Transverse colon (tissue), 4 donors: Measurements from ENCODE around the gene U2AF2. TPM values are rescaled to one million over a fixed set of nuclear protein-coding genes. Genes with fewer than 3 reads are reported as not detected.
A peak's percentile ranks its signal among the peaks of the same experiment; 100 is the strongest.

Experiments used
- DNase-seq: peaks from one replicate; pipeline ENCODE4 v3.0.0-alpha.2; 2019
- H3K27ac ChIP-seq, 4 donors: fragments of 200-600 bp; sonication (generic); 2 replicates each; pipeline ENCODE4 v1.5.1; 2016 to 2018; ENCODE audit warnings: inconsistent platforms in 4 of 4
- H3K27me3 ChIP-seq: fragments of 200-600 bp; sonication (generic); 2 replicates; pipeline ENCODE4 v1.5.1; 2017; ENCODE audit warnings: inconsistent platforms
- H3K36me3 ChIP-seq, 4 donors: fragments of 200-600 bp; sonication (generic); 2 replicates each; pipeline ENCODE4 v1.5.1; 2017 to 2019; ENCODE audit warnings: inconsistent platforms in 4 of 4
- H3K4me1 ChIP-seq, 4 donors: fragments of 200-600 bp; sonication (generic); 2 replicates each; pipeline ENCODE4 v1.5.1; 2017 to 2020; ENCODE audit warnings: inconsistent platforms in 4 of 4
- H3K4me3 ChIP-seq, 4 donors: fragments of 200-600 bp; sonication (generic); 1 replicate in 1 of 4; 2 replicates in 3 of 4; pipeline versions ENCODE4 v1.5.1 to v1.6.1; 2017 to 2019; ENCODE audit warnings: inconsistent platforms in 4 of 4
- H3K9me3 ChIP-seq, 2 donors: fragments of 200-600 bp; sonication (generic); 2 replicates each; pipeline ENCODE4 v1.5.1; 2017 to 2019; ENCODE audit warnings: inconsistent platforms in 2 of 2
- CTCF ChIP-seq, 5 experiments: fragments of 200-600 bp in 3 of 5; fragments of 450-650 bp in 2 of 5; sonication (generic) in 3 of 5; IDR thresholded peaks; 1 replicate in 2 of 5; 2 replicates in 3 of 5; pipeline ENCODE4 v1.5.1; 2016 to 2017; ENCODE audit warnings: antibody characterized with exemption in 5 of 5, inconsistent platforms in 3 of 5, mild to moderate bottlenecking in 2 of 5, moderate library complexity in 1 of 5
- EP300 ChIP-seq: sonication (generic); formaldehyde crosslinking; IDR thresholded peaks from one replicate; pipeline ENCODE4 v1.6.1; 2017; ENCODE audit warnings: antibody characterized with exemption, low read depth
- POLR2A ChIP-seq: fragments of 450-650 bp; IDR thresholded peaks from one replicate; pipeline ENCODE4 v1.6.1; 2016; ENCODE audit warnings: antibody characterized with exemption, mild to moderate bottlenecking, moderate library complexity
- POLR2AphosphoS5 ChIP-seq, 3 donors: sonication (generic); formaldehyde crosslinking; IDR thresholded peaks; one replicate each; pipeline ENCODE4 v1.6.1; 2016; ENCODE audit warnings: antibody characterized with exemption in 3 of 3
- WGBS, 2 donors: methylation state at CpG; one replicate each; pipeline ENCODE4 v1.1.5; 2018; ENCODE audit warnings: low coverage in 1 of 2; 5-methylcytosine and 5-hydroxymethylcytosine counted together
- in situ Hi-C, 4 donors: fragments of 200-750 bp; cut with MboI; loops; one replicate each; pipeline versions ENCODE4 v1.15.0 to v1.15.1; 2017; ENCODE audit warnings: low sequenced_read_pairs in 3 of 4, low pct_ligation_motif_present in 1 of 4, low pct_unique_long_range_greater_than_20kb in 1 of 4
- intact Hi-C: fragments of 100-400 bp; cut with DNase I; formaldehyde crosslinking; loops from one replicate; pipeline ENCODE4 v1.15.1; 2023; ENCODE audit warnings: low total_unique reads
- total RNA-seq, 4 donors: library from RNA; depleted of rRNA; stranded (reverse); fragments of >200 nt; gene quantifications; one replicate each; pipeline ENCODE4 v1.1.0, GENCODE V29; 2016

The U2AF2 gene
- total RNA-seq, 4 donors from 2014 or later: 112 to 185 (median 130) TPM

GRCh38 chr19:55650126-55650557, 4.7 kb upstream of the U2AF2 start:
- Histone ChIP-seq H3K36me3 (no peaks in the 10 kb centered on the region), H3K4me3 (no peak overlapping the region), H3K4me1 (peaks cover 13 to 32% (median 25%) of the 10 kb centered on the region in 4 donors), H3K27ac (no peak overlapping the region), H3K9me3 (no peaks in the 10 kb centered on the region), H3K27me3 (no peaks in the 10 kb centered on the region)
- in situ Hi-C loops: no loop called here
- WGBS, 2 donors: 85 to 93% methylated on average over 4 of the region's 4 CpGs
- no peak for TF ChIP-seq POLR2A
- TF ChIP-seq EP300: no peak
- TF ChIP-seq CTCF (IDR thresholded peaks at IDR 0.05): no peak
- no peak for TF ChIP-seq POLR2AphosphoS5 (IDR thresholded peaks at IDR 0.05)
- intact Hi-C loops: loop anchor here (10.0 kb wide), 1 partner anchor 265 kb away; the partner anchor contains the start of genes RPL28 and TMEM238
- DNase-seq: no peak

GRCh38 chr19:55650602-55651230, 4.1 kb upstream of the U2AF2 start:
- intact Hi-C loops: loop anchor here (10.0 kb wide), 1 partner anchor 266 kb away; the partner anchor contains the start of genes RPL28 and TMEM238
- Histone ChIP-seq H3K27me3 (no peaks in the 10 kb centered on the region), H3K4me1 (peaks cover 13 to 33% (median 27%) of the 10 kb centered on the region in 4 donors), H3K4me3 (no peak overlapping the region), H3K27ac (no peak overlapping the region), H3K9me3 (no peaks in the 10 kb centered on the region), H3K36me3 (no peaks in the 10 kb centered on the region)
- no peak for TF ChIP-seq POLR2AphosphoS5 (IDR thresholded peaks at IDR 0.05)
- no peak for TF ChIP-seq POLR2A
- whole genome bisulfite sequencing, 2 donors: 88 to 97% methylated on average over 3 to 17 of the region's 17 CpGs
- DNase-seq: no peak
- in situ Hi-C loops: no loop called here

DNA sequence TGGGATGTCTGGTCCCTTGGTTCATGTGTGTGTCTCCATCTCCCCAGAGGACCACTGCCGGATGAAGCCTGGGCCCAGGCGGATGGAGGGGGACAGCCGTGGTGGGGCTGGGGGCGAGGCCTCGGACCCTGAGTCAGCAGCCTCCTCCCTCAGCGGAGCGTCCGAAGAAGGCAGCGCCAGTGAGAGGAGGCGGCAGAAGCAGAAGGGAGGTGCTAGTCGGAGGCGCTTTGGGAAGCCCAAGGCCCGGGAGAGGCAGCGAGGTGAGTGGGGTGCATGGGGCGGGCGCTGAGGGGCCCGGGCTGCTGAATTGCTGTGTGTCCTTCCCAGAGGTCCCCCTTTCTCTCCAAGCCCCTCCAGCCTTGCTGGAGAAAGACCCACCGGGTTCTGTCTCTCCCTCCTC, 3.6 kb upstream of the U2AF2 start:
- Histone ChIP-seq H3K27me3 (no peaks in the 10 kb centered on the region), H3K36me3 (no peaks in the 10 kb centered on the region), H3K4me3 (no peak overlapping the region), H3K27ac (no peak overlapping the region), H3K9me3 (no peaks in the 10 kb centered on the region), H3K4me1 (peaks cover 18 to 39% (median 32%) of the 10 kb centered on the region in 4 donors)
- TF ChIP-seq POLR2AphosphoS5 (IDR thresholded peaks at IDR 0.05) (no peak), POLR2A (no peak), EP300 (no peak), CTCF (IDR thresholded peaks at IDR 0.05) (no peak)
- 92% methylated on average over 18 of the region's 18 CpGs; no CpG with 5 or more reads in 1 of the 2 donors for WGBS, 2 donors
- DNase-seq: no peak
- intact Hi-C loops (loop anchor here (10.0 kb wide), 1 partner anchor 266 kb away; the partner anchor contains the start of genes RPL28 and TMEM238), in situ Hi-C loops (no loop called here)

DNA sequence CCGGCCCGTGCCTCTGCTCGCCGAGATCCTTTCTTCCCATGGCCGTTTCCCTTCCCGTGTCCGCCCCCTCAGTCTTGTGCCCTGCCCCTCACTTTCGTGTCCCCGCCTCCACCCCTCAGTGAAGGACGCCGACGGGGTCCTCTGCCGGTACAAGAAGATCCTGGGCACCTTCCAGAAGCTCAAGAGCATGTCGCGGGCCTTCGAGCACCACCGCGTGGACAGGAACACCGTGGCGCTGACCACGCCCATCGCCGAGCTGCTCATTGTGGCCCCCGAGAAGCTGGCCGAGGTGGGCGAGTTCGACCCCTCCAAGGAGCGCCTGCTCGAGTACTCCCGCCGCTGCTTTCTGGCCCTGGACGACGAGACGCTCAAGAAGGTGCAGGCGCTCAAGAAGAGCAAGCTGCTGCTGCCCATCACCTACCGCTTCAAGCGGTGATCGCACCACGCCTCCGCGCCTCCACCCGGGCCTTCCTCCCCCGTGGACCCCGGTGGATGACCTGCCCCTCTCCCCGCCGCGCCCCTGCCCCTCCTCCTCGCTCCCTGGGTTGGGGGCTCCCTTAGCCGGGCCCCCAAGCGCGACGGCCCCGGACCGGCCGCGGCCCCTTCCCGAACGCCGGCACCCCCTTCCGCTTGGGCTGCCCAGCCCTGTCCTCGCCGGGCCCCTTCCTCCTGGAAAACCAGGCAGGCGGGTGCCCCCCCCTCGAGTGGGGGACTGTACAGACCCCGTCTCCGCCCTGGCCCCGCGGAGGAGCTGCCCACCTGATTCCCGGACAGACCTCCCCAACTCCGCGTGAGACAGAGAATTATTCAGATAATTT, 2.3 kb upstream of the U2AF2 start:
- no peak for DNase-seq
- Histone ChIP-seq H3K27ac (peak overlapping the region; percentile 93 to 100 (median 99)), H3K4me3 (no peak overlapping the region), H3K4me1 (peaks cover 24 to 45% (median 37%) of the 10 kb centered on the region in 4 donors), H3K27me3 (no peaks in the 10 kb centered on the region), H3K36me3 (no peaks in the 10 kb centered on the region), H3K9me3 (no peaks in the 10 kb centered on the region)
- in situ Hi-C loops (no loop called here), intact Hi-C loops (loop anchor here (2.0 to 10.0 kb wide), 2 partner anchors 20 to 268 kb away; partner anchors contain the start of genes RPL28 and TMEM238)
- TF ChIP-seq CTCF (IDR thresholded peaks at IDR 0.05) (no peak), EP300 (no peak), POLR2A (no peak), POLR2AphosphoS5 (IDR thresholded peaks at IDR 0.05) (no peak)
- 77 to 85% methylated on average over 21 to 71 of the region's 71 CpGs for WGBS, 2 donors
